ENCODE measurements around the gene ZNF335.

DNA sequence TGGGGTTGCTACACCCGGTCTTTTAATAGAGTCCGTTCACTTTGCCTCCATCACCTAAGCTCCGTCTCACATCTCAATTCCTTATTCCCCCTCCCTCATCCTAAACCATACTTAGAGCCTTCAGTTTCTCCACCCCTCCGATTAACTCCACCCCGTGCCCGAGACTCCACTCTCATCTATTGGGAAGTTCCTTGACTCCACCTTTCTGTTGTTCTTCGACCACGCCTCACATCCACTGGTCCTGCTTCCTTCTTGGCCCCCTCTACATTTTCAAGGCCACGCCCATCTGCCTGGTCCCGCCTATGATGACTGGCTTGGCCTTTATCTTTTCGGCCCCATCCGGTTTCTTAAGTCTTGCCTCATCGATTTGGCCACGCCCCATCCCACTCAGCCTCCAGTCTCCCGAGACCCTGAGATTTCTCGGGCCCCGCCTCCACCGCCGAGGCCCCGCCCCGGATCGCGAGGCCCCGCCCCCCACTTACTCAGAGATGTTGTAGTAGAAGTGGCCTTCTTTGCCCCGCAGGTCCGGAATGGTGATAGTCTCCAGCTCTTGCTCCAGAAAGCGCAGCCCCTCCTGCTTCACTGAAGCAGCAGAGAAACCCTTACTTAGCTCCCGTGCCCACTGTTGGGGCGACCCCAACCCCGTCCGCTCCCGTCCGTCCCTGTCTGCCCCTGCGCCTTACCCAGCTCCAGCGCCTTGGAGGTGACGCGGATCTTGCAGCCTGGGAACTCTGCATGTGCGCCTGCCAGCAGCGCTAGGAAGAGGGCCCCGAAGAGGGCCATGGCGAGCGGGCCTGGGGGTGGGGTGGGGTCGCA is 61.1 kb downstream of the ZNF335 start:
- TF ChIP-seq CTCF (IDR thresholded peaks at IDR 0.05; ENCODE audit: insufficient read depth, low read length) (no peak), POLR2AphosphoS5 (IDR thresholded peaks at IDR 0.05; ENCODE audit: low read depth) (no peak), REST (IDR thresholded peaks at IDR 0.05; ENCODE audit: insufficient replicate concordance, low read depth) (no peak), GABPA (IDR thresholded peaks at IDR 0.05; ENCODE audit: low read depth) (no peak), SPI1 (IDR thresholded peaks at IDR 0.05; ENCODE audit: borderline replicate concordance, low read depth) (no peak)
